Naive B cell (primary cell): ENCODE data around the gene CD2AP. TPM values are rescaled to one million over a fixed set of nuclear protein-coding genes. Genes with fewer than 3 reads are reported as not detected.

ENCODE experiments used
- ATAC-seq, 2 donors: fragments of 150-1000 bp; cut with Tn5 transposase; 2 replicates each; pipeline ENCODE4 v1.10.0; 2021; ENCODE audit warnings: low read depth in 2 of 2, mild to moderate bottlenecking in 2 of 2, moderate library complexity in 2 of 2
- DNase-seq: peaks from one replicate; pipeline ENCODE4 v3.0.0; 2022
- H3K27ac Mint-ChIP-seq, 6 donors: one replicate each; pipeline ENCODE4 v1.8.0; 2020 to 2022; ENCODE audit warnings: mild to moderate bottlenecking in 6 of 6, mixed read lengths in 6 of 6, moderate library complexity in 5 of 6, inconsistent platforms in 2 of 6
- H3K27me3 Mint-ChIP-seq, 3 donors: one replicate each; pipeline ENCODE4 v1.8.0; 2021 to 2022; ENCODE audit warnings: mixed read lengths in 3 of 3, mild to moderate bottlenecking in 1 of 3
- H3K36me3 Mint-ChIP-seq, 2 donors: one replicate each; pipeline ENCODE4 v1.8.0; 2020 to 2022; ENCODE audit warnings: mixed read lengths in 2 of 2, inconsistent platforms in 1 of 2, mild to moderate bottlenecking in 1 of 2
- H3K4me1 Mint-ChIP-seq, 3 donors: one replicate each; pipeline ENCODE4 v1.8.0; 2020 to 2022; ENCODE audit warnings: mixed read lengths in 3 of 3, inconsistent platforms in 1 of 3, mild to moderate bottlenecking in 1 of 3, moderate library complexity in 1 of 3
- H3K4me3 Mint-ChIP-seq, 8 donors: one replicate each; pipeline ENCODE4 v1.8.0; 2020 to 2022; ENCODE audit warnings: mild to moderate bottlenecking in 8 of 8, mixed read lengths in 8 of 8, moderate library complexity in 8 of 8, inconsistent platforms in 2 of 8
- H3K9me3 Mint-ChIP-seq, 7 donors: one replicate each; pipeline ENCODE4 v1.8.0; 2020 to 2022; ENCODE audit warnings: mixed read lengths in 7 of 7, mild to moderate bottlenecking in 5 of 7, inconsistent platforms in 2 of 7, moderate library complexity in 1 of 7
- polyA plus RNA-seq, 6 donors: library from polyadenylated mRNA; unstranded; fragments of 300-500 nt; fragmentation: Illumina TruSeq; gene quantifications; one replicate each; pipeline ENCODE4 v1.2.3, GENCODE V29; 2021; ENCODE audit warnings: low read depth in 6 of 6

CD2AP gene
- polyA plus RNA-seq, 6 donors from 2014 or later, result 5.6 to 11.7 (median 9.0) TPM

DNA sequence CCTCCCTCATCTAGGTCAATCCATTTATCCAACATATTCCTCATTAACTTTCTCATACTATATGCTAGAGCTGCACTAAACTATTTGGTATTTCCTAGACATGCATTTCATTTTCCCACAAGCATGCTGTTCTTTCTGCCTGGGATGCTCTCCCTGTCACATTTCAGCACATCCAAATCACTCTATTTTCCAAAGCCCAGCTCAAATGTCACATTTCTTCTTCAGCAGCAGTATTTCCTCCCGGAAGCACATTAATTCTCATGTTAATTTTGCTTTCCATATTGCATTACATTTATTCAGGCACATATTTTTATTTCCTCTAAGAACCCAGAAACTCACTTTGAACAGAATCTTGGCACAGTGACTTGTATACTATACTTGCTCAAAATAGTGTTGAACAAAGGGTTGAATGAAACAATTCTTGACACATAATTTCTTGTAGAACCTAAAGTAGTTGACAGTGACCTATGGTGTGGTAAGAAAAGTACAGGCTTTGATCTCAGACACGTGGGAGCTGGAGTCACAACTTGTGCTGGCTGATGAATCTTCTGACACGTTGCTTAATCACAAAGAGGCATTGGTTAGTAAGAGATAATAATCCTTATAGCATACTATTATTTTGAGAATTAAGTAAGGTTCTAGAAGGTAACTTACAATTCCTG, 30.8 kb upstream of the CD2AP start:
- H3K27ac Mint-ChIP-seq, result no peak overlapping the region
- ATAC-seq (no peak), DNase-seq (no peak)
- peaks cover 0 to under 1% (median 0%) of the 10 kb centered on the region in 3 donors for H3K4me1 Mint-ChIP-seq
- no peaks in the 10 kb centered on the region for H3K27me3 Mint-ChIP-seq
- H3K4me3 Mint-ChIP-seq, result no peak overlapping the region
- H3K36me3 Mint-ChIP-seq, result no peaks in the 10 kb centered on the region
- peaks cover 0 to 4% (median 0%) of the 10 kb centered on the region in 7 donors for H3K9me3 Mint-ChIP-seq

GRCh38 chr6:47447722-47448121, 29.9 kb upstream of the CD2AP start:
- Mint-ChIP-seq H3K27me3 (no peaks in the 10 kb centered on the region), H3K4me3 (no peak overlapping the region), H3K27ac (no peak overlapping the region), H3K9me3 (peaks cover 0 to 4% (median 0%) of the 10 kb centered on the region in 7 donors), H3K4me1 (no peaks in the 10 kb centered on the region), H3K36me3 (no peaks in the 10 kb centered on the region)
- DNase-seq, result no peak
- ATAC-seq, result no peak

GRCh38 chr6:47451162-47451561, 26.4 kb upstream of the CD2AP start:
- no peak overlapping the region for H3K4me3 Mint-ChIP-seq
- H3K4me1 Mint-ChIP-seq, result no peaks in the 10 kb centered on the region
- no peak overlapping the region for H3K27ac Mint-ChIP-seq
- no peak for DNase-seq
- no peaks in the 10 kb centered on the region for H3K27me3 Mint-ChIP-seq
- no peaks in the 10 kb centered on the region for H3K36me3 Mint-ChIP-seq
- no peak for ATAC-seq
- no peaks in the 10 kb centered on the region for H3K9me3 Mint-ChIP-seq

DNA sequence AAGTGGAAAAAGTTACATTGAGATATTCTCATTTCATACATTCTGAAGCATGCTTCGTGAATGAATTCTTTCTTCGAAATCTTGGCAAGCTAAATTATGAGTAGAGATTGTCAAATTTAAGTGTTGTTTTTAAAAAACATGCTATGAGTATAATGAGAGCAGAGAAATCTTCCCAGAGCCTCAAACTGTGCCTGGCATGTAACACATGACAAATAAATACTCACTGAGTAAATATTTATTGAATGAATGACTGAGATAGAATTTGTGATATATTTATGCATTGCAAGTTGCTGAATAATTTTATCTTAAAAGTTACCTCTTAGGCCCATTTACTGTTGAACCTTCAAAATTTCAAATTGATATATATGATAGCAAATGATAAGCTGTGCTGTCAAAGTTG, 24.7 kb upstream of the CD2AP start:
- Mint-ChIP-seq H3K27ac (no peak overlapping the region), H3K9me3 (no peaks in the 10 kb centered on the region), H3K36me3 (no peaks in the 10 kb centered on the region), H3K4me3 (no peak overlapping the region), H3K4me1 (no peaks in the 10 kb centered on the region), H3K27me3 (no peaks in the 10 kb centered on the region)
- ATAC-seq (no peak), DNase-seq (no peak)

DNA sequence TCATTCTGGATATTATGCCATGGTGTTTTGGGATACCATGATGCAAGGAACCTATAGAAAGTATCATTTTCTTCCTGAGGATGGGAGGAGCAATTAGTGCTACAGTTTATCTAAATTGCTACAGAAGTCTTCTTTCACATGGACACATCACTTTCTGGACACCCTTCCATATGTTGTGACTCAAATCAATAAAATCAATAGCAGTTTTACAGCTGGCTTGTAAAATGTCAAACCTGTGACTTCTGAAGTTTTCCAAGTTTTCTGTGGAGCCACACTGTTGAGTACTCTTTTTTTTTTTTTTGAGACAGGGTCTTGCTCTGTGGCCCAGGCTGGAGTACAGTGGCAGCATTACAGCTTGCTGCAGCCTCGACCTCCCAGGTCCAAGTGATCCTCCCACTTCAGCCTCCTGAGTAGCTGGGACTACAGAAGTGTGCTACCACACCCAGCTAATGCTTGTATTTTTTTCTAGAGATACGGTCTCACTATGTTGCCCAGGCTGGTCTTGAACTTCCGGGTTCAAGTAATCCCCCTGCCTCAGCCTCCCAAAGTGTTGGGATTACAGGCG, 24.1 kb upstream of the CD2AP start:
- H3K27ac Mint-ChIP-seq, result peak overlapping the region in 1 of 6 donors; percentile 28
- no peaks in the 10 kb centered on the region for H3K9me3 Mint-ChIP-seq
- ATAC-seq, result no peak
- no peak overlapping the region for H3K4me3 Mint-ChIP-seq
- H3K36me3 Mint-ChIP-seq, result no peaks in the 10 kb centered on the region
- no peak for DNase-seq
- H3K27me3 Mint-ChIP-seq, result no peaks in the 10 kb centered on the region
- H3K4me1 Mint-ChIP-seq, result no peaks in the 10 kb centered on the region

DNA sequence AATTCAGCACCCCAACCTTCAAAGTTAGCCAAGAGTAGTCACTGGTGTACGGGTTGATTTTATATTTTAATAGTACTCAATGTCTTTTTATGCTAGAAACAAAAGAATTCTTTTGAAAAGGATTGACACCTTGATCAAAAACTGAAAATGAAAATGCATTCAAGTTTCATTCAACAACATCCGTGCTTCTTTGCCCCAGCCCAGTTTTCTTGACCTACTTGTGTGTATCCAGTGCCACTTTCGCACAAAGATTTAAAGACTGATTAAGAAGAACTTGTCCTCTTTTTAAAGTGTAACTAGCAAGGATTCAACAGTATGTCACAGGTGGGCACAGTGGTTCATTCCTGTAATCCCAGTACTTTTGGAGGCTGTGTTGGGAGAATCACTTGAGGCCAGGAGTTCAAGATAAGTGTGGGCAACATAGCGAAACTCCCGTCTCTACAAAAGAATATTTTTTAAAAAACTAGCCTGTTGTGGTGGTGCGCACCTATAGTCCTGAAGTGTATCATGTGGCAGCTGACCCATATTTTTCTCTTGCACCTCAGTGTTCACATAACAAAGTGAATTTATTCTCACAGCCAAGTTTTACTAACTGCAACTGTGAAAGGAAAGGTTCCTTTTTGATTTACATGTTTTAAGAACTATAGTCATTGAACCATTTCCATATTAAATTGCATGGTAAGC, 22.7 kb upstream of the CD2AP start:
- no peak overlapping the region for H3K4me3 Mint-ChIP-seq
- H3K9me3 Mint-ChIP-seq, result no peaks in the 10 kb centered on the region
- no peak overlapping the region for H3K27ac Mint-ChIP-seq
- H3K36me3 Mint-ChIP-seq, result no peaks in the 10 kb centered on the region
- H3K27me3 Mint-ChIP-seq, result no peaks in the 10 kb centered on the region
- ATAC-seq (no peak), DNase-seq (no peak)
- peaks cover 0 to 2% (median 0%) of the 10 kb centered on the region in 3 donors for H3K4me1 Mint-ChIP-seq

GRCh38 chr6:47455533-47456209, 21.9 kb upstream of the CD2AP start:
- Mint-ChIP-seq H3K27me3 (no peaks in the 10 kb centered on the region), H3K4me1 (peaks cover 0 to 8% (median 7%) of the 10 kb centered on the region in 3 donors), H3K4me3 (no peak overlapping the region), H3K36me3 (no peaks in the 10 kb centered on the region), H3K27ac (no peak overlapping the region), H3K9me3 (no peaks in the 10 kb centered on the region)
- DNase-seq (no peak), ATAC-seq (no peak)

DNA sequence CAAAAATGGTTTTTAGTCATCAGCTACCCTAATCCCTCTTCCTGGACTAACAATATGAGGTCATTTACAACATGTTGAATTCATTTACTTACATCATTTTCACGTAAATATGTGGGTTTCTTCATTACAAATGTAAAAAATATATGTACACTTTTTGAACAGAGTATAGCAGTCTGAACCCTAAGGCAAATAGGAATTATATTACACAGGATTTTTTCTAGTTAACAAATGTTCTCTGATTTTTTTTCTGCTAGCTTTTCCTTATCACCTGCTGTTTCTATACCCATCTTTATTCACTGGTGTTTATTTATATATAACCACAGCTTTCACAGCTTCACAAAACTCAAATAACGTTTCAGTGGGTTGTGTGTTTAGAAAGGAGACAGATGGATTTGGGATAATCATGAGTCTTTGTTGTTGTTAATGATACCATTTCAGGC, 21.0 kb upstream of the CD2AP start:
- no peak for DNase-seq
- no peaks in the 10 kb centered on the region for H3K36me3 Mint-ChIP-seq
- peaks cover 4 to 17% (median 16%) of the 10 kb centered on the region in 3 donors for H3K4me1 Mint-ChIP-seq
- no peak overlapping the region for H3K4me3 Mint-ChIP-seq
- peak overlapping the region in 2 of 6 donors; percentile 24 to 34 for H3K27ac Mint-ChIP-seq
- H3K27me3 Mint-ChIP-seq, result no peaks in the 10 kb centered on the region
- H3K9me3 Mint-ChIP-seq, result no peaks in the 10 kb centered on the region
- ATAC-seq, result no peak

DNA sequence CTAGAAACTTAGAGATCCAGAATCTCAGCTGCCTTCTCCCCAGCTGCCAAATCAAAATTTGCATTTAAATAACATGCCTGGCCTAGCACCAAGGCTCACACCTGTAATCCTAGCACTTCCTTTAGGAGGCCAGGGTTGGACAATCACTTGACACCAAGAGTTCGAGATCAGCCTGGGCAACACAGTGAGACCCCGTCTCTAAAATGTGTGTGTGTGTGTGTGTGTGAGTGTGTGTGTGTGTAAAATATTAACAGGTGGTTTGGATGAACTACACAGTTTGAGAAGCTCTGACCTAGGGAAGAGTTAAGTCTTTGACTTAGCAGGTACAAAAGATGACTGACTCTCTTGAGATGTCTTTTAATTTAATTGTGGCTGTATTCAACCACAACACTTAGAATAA, 20.2 kb upstream of the CD2AP start:
- H3K27me3 Mint-ChIP-seq, result no peaks in the 10 kb centered on the region
- no peak overlapping the region for H3K27ac Mint-ChIP-seq

GRCh38 chr6:47464052-47464451, 13.5 kb upstream of the CD2AP start:
- Mint-ChIP-seq H3K36me3 (no peaks in the 10 kb centered on the region), H3K4me1 (peaks cover 4 to 19% (median 19%) of the 10 kb centered on the region in 3 donors), H3K27ac (no peak overlapping the region), H3K9me3 (peaks cover 0 to 3% (median 0%) of the 10 kb centered on the region in 7 donors), H3K27me3 (no peaks in the 10 kb centered on the region), H3K4me3 (no peak overlapping the region)
- DNase-seq, result no peak
- ATAC-seq, result no peak

More for the DNA sequence above, 20.2 kb upstream of the CD2AP start:
- H3K9me3 Mint-ChIP-seq, result no peaks in the 10 kb centered on the region
- no peaks in the 10 kb centered on the region for H3K36me3 Mint-ChIP-seq
- peaks cover 4 to 19% (median 19%) of the 10 kb centered on the region in 3 donors for H3K4me1 Mint-ChIP-seq
- H3K4me3 Mint-ChIP-seq, result no peak overlapping the region
- DNase-seq, result no peak
- no peak for ATAC-seq

GRCh38 chr6:47465117-47465516, 12.5 kb upstream of the CD2AP start:
- Mint-ChIP-seq H3K4me1 (peaks cover 4 to 17% (median 16%) of the 10 kb centered on the region in 3 donors), H3K36me3 (no peaks in the 10 kb centered on the region), H3K9me3 (peaks cover 0 to 3% (median 0%) of the 10 kb centered on the region in 7 donors), H3K27me3 (no peaks in the 10 kb centered on the region), H3K27ac (no peak overlapping the region), H3K4me3 (no peak overlapping the region)
- ATAC-seq, result no peak
- DNase-seq, result no peak

DNA sequence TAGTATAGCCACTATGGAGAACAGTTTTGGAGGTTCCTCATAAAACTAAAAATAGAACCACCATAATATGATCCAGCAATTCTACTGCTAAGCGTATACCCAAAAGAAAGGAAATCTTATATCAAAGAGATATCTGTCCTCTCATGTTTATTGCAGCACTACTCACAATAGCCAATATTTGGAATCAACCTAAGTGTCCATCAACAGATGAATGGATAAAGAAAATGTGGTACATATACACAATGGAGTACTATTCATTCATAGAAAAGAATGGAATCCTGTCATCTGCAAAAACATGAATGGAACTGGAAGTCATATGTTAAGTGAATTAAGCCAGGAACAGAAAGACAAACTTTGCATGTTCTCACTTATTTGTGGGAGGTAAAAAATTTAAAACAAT, 5.7 kb upstream of the CD2AP start:
- Mint-ChIP-seq H3K4me1 (peaks cover 4 to 12% (median 4%) of the 10 kb centered on the region in 3 donors), H3K36me3 (no peaks in the 10 kb centered on the region), H3K27ac (no peak overlapping the region), H3K27me3 (no peaks in the 10 kb centered on the region), H3K9me3 (peaks cover 0 to 5% (median 0%) of the 10 kb centered on the region in 7 donors), H3K4me3 (no peak overlapping the region)
- no peak for ATAC-seq
- DNase-seq, result no peak

DNA sequence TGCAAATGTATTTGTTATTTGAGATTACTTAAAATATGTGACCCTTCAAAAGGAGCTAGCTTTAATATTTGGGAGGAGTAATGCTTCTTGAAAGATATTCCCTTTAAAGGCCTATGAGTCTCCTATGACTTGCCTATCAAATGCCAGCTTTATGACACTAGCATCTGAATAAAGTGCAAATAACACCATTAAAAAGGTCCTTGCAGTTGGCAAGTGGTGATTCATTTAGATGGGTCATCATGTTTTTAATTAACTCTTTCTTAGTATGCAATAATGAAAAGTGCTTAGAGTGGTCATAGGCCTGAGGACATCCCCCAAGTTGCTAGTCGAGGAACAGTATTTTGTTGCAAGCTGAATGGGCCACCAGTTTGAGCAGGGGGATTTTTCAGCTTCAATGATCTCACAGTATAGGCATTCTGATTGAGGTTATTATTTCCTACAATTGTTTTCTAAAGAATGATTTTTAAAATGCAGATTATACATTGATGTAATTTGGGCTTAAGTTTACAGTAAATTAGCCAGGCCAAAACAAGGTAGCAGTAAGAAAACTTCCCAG, 3.7 kb upstream of the CD2AP start:
- Mint-ChIP-seq H3K27me3 (no peaks in the 10 kb centered on the region), H3K9me3 (peaks cover 0 to 5% (median 0%) of the 10 kb centered on the region in 7 donors), H3K36me3 (peaks cover 0 to 7% of the 10 kb centered on the region in 2 donors), H3K27ac (no peak overlapping the region), H3K4me3 (no peak overlapping the region), H3K4me1 (peaks cover 15 to 26% (median 16%) of the 10 kb centered on the region in 3 donors)
- DNase-seq (no peak), ATAC-seq (no peak)
